Activated CD4-positive, CD25-positive, alpha-beta regulatory T cell treated with anti-CD3 and anti-CD28 coated beads, Interleukin-2, amount 50 U/mL, for 16 hours (primary cell): ENCODE measurements around the gene SIGLEC6.

Source experiments
- DNase-seq: peaks from one replicate; pipeline ENCODE4 v3.0.0-alpha.2; 2020; ENCODE audit warnings: low read depth, low spot score

Gene SIGLEC6

DNA sequence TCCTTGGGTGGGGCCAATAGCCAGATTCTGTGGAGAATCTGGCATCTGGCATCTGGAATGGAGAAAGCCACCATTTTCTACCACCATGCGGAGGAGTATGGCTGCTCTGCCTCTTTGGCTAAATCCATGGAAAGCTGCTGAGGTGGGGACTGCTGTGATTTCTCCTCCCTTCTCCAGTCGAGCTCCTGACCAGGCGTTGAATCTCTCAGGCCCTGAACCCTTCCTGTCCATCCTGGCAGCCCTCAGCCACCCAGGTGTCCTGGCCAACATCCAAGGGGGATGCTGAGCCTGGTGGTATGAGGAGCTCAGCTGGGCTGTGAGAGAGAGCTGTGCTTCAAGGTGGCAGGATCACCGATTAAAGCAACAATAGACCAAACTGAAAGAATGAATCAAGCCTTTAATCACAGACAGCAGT is 17.4 kb upstream of the SIGLEC6 start:
- no peak for DNase-seq

- no peak for DNase-seq
These were observed 16.8 kb upstream of the SIGLEC6 start for GRCh38 chr19:51548213-51548651.

- no peak for DNase-seq
These were observed 16.1 kb upstream of the SIGLEC6 start for GRCh38 chr19:51547397-51548212.

- no peak for DNase-seq
These were observed 15.4 kb upstream of the SIGLEC6 start for GRCh38 chr19:51546650-51547396.

DNA sequence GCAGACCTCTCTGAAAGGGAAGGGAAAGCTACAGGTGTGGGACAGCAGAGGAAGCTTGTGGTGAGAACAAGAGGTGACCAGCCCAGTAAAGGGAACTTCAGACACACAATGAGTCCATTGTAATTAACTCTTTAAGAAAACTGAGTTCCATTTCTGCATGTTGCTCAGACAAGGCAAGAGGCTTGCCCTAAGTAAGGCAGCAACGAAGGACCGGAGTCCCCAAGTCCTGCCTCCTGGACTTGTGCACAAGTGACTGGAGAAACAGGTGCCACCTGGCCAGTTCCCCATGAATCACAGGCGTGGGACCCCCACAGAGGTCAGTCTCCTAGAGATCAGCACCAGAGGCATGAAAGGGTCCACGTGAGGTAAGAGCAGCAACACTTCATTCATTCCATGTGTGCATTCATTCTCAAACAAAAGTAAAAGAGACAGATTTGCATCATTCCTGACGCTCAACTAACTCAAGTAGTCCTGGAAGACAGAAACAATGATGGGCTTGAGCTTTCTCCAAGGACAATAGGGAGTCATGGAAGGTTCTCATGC is 14.7 kb upstream of the SIGLEC6 start:
- DNase-seq, result no peak

DNA sequence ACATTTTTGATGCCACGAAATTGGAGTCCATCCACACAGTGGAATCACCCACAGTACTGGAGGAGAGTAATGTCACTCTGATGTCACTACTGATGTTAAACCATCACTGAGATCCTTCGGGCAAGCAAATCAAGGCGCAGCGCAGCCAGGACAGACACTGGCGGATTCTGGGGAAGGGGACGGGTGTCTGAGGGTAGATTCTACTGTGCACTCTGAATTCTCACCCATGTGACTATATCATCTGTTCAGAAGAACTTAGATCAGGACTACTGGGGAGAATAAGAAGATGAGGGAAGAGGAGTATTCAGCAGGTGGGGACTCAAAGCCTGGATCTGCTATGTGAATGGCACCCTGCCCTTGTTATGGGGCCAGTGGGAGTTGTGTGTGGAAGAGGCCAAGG is 12.6 kb upstream of the SIGLEC6 start:
- no peak for DNase-seq

GRCh38 chr19:51542699-51543098 is 11.2 kb upstream of the SIGLEC6 start:
- DNase-seq, result no peak

DNA sequence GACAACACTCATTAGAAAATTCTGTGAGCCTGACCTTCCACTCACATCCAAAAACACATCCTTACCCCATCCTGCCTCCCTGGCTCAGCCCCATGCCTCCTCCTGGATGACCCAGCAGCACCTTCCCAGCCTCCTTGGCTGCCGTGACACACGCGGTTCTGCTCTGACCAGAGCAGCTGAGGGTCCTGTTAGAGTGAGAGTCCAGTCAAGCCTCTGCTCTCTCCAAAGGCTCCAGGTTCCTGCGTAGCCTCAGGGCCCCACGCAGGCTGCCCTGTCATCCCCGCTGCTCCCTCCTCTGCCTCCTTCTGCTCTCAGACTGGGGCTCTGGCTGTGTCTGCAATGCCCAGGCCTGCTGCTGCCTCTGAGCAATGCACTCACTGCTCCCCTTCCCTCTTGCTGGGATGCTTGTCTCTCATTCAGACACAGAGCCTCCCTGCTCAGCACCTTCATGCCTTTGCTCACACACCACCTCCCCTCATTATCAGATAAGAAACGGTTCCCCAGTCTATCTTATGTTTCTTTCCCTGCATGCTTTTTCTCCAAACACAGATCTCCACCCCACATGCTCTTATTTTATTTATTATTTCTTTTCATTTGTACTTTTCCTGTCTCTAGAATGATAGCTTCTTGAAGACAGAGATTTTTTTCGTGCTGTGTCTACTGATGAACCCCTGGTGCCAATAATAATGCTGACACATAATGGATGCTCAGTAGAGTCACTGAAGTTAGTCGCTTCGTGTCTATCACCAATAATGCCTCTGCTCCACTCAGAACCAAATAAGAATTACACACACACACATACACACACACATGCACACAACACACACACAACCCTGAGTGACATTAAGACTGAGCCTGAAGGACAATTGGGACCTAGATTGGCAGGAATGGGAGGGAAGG is 10.2 kb upstream of the SIGLEC6 start:
- no peak for DNase-seq

DNA sequence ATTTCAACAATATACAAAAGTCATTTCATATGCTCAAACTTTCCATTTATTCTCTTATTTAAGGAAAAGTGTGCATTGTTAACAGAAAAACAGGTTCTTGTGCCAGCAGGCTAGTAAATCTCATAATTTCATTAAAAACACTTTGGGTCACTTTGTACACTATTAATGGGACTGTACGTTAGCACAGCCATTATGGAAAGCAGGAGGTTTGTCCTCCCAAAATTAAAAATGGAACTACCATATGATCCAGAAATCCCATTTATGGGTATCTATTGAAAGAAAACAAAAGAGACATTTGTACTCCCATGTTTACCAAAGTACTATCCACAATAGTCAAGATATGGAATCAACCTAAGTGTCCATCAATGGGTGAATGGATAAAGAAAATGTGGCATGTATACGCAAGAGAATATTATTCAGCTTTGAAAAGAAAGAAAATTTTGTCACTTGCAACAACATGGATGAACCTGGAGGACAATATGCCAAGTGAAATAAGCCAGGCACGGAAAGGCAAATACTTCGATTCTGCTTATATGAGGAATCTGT is 8.4 kb upstream of the SIGLEC6 start:
- DNase-seq, result no peak

- DNase-seq, result no peak
These were observed 4.1 kb upstream of the SIGLEC6 start for GRCh38 chr19:51535535-51535934.

- DNase-seq, result no peak
These were observed 854 bp downstream of the SIGLEC6 start for GRCh38 chr19:51530616-51531015.

DNA sequence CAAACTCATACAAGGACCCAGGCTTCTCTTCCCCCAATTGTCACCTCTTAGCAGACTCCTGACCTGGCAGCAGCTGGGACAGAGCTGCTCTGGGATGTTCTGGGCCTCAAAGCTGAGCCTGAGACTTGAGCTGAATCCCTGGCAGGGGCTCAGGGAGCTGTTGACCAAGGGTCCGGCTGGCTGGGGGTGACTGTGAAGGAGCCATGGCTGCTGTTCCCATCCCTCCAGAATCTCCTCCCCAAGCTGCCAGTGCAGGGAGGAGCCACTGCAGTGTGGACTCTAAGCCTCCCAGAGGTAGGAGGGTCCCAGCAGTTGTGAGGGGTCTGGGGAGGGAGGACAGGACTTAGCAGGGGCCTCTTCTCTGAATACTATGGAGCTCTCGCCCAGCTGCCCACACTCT is 2.2 kb downstream of the SIGLEC6 start:
- DNase-seq, result no peak

DNA sequence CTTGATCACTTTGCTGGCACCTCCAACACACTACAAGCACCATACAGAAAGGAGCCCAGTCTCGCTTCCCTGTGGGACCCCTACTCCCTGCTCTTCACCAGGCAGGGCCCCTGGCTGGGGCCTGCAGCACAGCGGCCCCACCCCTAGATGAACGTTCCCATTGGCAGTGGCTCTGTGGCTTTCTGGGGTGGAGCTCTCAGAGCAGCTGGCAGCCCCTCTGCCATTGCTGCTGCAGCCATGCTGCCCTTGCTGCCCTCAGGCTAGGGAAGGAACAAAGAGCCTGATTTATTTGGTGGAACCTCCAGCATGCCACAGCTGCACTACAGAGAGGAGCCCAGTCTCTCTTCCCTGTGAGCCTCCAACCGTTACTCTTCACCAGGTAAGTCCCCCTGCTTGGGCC is 5.8 kb downstream of the SIGLEC6 start:
- no peak for DNase-seq

GRCh38 chr19:51524666-51525264 is 6.7 kb downstream of the SIGLEC6 start:
- DNase-seq, result no peak

- DNase-seq, result no peak
These were observed 9.7 kb downstream of the SIGLEC6 start for GRCh38 chr19:51521781-51522180.

- DNase-seq, result no peak
These were observed 10.1 kb downstream of the SIGLEC6 start for GRCh38 chr19:51521357-51521756.

DNA sequence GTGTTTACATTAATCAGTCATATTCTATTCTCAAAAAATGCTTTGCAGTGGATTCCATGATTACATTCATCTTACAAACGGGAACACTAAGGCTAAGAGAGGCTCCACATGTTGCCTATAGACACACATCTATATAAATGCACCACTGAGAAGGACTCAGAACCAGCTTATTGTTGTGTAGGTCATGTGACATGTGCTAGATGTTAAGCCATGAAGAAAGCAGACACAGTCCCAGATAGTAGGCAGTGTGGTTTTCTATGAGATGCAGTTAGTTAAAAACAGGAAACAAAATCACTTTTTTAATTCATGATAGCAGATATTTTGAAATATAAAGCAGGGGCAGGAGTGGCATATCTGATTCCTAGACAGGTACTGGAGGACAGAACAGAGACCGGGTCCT is 10.7 kb downstream of the SIGLEC6 start:
- DNase-seq, result no peak

GRCh38 chr19:51514866-51515481 is 16.5 kb downstream of the SIGLEC6 start:
- no peak for DNase-seq

DNA sequence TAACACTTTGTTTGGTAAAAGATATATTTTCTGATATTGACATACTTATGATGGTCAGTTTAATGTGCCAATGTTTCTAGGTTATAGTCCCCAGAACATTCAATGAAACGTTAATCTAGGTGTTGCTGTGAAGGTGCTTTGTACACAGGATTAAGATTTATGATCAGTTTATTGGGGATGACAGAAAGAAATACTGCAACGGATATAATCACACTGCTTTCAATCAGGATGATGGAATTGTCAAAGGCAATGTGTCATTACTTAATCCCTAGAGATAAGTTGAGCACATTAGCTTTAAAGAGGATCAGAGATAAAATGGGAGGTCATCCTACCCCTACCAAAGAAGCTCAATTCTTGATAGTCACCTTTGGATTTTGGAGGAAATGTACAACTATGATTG is 17.5 kb downstream of the SIGLEC6 start:
- DNase-seq, result no peak

GRCh38 chr19:51511353-51511752 is 20.1 kb downstream of the SIGLEC6 start:
- DNase-seq, result no peak
